Lower leg skin (tissue), 4 donors: ENCODE data around the gene FAM3A. TPM values are rescaled to one million over a fixed set of nuclear protein-coding genes. Genes with fewer than 3 reads are reported as not detected.
A peak's percentile ranks its signal among the peaks of the same experiment; 100 is the strongest.

Experiments
- DNase-seq, 2 donors: peaks; one replicate each; pipeline ENCODE4 v3.0.0-alpha.2; 2019; ENCODE audit warnings: low spot score in 2 of 2
- H3K4me3 ChIP-seq: fragments of 200-600 bp; sonication (generic); 2 replicates; pipeline ENCODE4 v1.5.1; 2017; ENCODE audit warnings: mild to moderate bottlenecking, low read depth; ENCODE audit not compliant: poor library complexity, severe bottlenecking
- POLR2A ChIP-seq, 2 donors: fragments of 450-650 bp; IDR thresholded peaks; one replicate each; pipeline ENCODE4 v1.6.1; 2016 to 2017; ENCODE audit warnings: antibody characterized with exemption in 2 of 2, mild to moderate bottlenecking in 1 of 2, moderate library complexity in 1 of 2
- WGBS, 2 donors: methylation state at CpG; one replicate each; pipeline ENCODE4 v1.1.5; 2018; 5-methylcytosine and 5-hydroxymethylcytosine counted together
- intact Hi-C: fragments of 100-400 bp; cut with DNase I; formaldehyde crosslinking; loops from one replicate; pipeline ENCODE4 v1.15.0; 2023; ENCODE audit warnings: low total_unique reads
- total RNA-seq, 4 donors: library from RNA; depleted of rRNA; stranded (reverse); fragments of >200 nt; gene quantifications; one replicate each; pipeline ENCODE4 v1.1.0, GENCODE V29; 2016
- TF ChIP-seq, protein P1 (sequence below), 3 donors: fragments of 450-650 bp; IDR thresholded peaks; one replicate each; pipeline ENCODE4 v1.5.1; 2016; ENCODE audit warnings: antibody characterized with exemption in 3 of 3, mild to moderate bottlenecking in 3 of 3, moderate library complexity in 2 of 3

The FAM3A gene
- total RNA-seq, 4 donors from 2014 or later: 42.5 to 61.7 (median 47.2) TPM

DNA sequence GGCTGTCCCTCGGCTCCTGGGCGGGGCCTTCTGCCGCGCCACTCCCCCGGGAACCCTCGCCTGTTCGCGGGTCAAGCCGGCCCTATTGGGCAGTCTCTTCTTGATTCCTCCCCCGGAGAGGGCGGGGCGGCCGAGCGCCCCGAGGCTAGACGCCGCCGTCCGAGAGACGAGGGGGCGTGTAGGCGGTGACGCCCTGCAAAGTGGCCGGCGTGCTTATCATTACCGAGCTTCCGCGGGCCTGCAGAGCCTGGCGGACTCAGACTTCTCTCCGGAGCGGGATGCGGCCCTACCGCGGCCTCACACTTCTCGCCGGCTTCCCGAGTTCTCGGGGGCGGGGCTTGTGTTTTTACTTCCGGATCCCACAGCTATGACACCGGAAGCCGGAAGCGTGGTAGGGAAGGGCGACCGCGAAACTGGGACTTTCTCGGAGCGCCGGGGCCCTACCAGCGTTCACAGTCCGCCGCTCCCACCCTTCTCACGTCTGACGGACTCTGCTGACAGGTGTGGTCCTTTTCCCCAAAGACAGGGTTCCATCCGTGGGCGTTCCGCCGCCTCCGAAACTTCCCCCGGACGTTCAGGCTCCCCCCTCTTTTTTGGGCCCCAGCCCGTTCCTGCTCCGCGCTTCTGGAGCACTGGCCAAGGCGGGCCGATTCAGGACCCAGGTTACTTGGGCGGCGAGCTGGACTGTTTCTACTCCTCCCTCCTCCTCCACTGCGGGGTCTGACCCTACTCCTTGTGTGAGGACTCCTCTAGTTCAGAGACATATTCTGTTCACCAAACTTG lies 31.4 kb upstream of the FAM3A start, which contains the start of gene IKBKG:
TSS of gene IKBKG (plus strand) at position 376 of the 783 bp plus-strand sequence. CDS start 4,383 bp downstream, outside the sequence.
- intact Hi-C loops: no loop called here
- DNase-seq: peak; percentile 85 to 97
- WGBS, 2 donors: 0 to 54% methylated on average over 10 to 55 of the region's 69 CpGs
- peak within 1 kb of the TSS; percentile 36 for H3K4me3 ChIP-seq
- no peak for TF ChIP-seq POLR2A (IDR thresholded peaks at IDR 0.05)
- TF ChIP-seq, protein P1, sequence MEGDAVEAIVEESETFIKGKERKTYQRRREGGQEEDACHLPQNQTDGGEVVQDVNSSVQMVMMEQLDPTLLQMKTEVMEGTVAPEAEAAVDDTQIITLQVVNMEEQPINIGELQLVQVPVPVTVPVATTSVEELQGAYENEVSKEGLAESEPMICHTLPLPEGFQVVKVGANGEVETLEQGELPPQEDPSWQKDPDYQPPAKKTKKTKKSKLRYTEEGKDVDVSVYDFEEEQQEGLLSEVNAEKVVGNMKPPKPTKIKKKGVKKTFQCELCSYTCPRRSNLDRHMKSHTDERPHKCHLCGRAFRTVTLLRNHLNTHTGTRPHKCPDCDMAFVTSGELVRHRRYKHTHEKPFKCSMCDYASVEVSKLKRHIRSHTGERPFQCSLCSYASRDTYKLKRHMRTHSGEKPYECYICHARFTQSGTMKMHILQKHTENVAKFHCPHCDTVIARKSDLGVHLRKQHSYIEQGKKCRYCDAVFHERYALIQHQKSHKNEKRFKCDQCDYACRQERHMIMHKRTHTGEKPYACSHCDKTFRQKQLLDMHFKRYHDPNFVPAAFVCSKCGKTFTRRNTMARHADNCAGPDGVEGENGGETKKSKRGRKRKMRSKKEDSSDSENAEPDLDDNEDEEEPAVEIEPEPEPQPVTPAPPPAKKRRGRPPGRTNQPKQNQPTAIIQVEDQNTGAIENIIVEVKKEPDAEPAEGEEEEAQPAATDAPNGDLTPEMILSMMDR (IDR thresholded peaks at IDR 0.05): no peak

DNA sequence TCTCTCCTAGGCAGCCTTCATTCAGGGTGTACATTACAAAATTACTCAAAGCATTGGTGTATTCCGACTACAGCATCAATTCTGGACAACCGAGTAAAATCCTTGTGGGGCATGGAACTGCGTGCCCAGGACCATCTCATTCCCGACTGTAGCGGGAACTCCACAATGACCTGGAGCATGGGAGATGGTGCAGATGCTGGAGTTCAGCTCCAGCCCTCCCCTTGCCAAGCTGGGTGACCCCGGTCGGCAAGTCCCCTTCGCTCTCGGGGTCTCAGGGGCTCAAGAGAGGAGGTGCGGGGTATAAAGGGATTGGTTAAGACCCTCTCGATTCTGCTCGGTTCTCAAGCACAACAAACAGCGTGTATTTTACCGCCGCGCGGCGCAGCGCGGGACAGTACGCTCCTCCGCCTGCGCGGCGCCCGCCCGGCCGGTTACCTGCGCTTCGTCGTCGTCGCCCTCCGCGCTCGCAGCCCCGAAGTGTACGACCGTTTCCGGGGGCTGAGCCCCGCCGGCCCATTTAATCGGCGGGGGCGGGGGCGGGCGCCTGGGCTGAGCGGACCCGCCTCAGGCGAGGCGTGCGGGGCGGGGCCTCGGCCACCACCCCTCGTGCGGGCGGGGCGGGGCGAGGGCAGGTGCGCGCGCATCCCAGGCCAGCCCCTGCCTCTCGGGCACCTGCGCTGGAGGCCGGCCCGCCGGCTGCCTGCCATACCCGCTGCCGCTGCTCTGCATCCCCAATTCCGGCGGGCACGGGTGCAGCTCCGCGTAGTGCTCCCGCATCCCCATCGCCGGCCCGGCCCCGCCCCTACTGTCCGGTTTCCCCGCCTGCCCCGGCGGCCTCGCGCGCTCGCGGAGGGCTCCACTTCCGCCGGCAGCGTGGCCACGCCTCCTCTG lies 30.6 kb upstream of the FAM3A start, which contains the start of gene G6PD:
TSS of gene G6PD (minus strand) at position 493 of the 891 bp plus-strand sequence. CDS start 691 bp downstream, outside the sequence.
- 0 to 57% methylated on average over 3 to 73 of the region's 92 CpGs for WGBS, 2 donors
- intact Hi-C loops: no loop called here
- H3K4me3 ChIP-seq: peak within 1 kb of the TSS; percentile 36
- no peak for DNase-seq
- TF ChIP-seq POLR2A (IDR thresholded peaks at IDR 0.05): no peak
- TF ChIP-seq, protein P1 (IDR thresholded peaks at IDR 0.05): no peak

DNA sequence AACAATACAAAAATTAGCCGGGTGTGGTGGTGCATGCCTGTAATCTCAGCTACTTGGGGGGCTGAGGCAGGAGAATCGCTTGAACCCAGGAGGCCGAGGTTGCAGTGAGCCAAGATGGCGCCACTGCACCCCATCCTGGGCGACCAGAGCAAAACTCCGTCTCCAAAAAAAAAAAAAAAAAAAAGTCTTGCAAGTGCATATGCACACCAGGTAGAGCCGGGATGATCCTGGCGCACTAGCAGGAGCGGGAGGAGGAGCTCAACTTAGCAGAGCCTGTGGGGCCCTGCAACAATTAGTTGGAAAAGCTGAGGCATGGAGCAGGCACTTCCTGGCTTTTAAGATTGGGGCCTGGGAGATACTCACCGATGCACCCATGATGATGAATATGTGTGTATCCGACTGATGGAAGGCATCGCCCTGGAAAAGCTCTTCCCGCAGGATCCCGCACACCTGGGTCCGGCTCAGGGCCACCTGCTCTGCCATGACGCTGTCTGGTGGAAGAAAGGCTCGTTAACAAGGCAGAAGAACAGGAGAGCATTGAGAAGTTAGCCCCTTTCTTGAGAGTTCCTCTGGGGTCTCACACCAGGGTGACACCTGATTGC lies 29.7 kb upstream of the FAM3A start:
- 86 to 87% methylated on average over 7 to 17 of the region's 17 CpGs for WGBS, 2 donors
- intact Hi-C loops: no loop called here
- TF ChIP-seq, protein P1 (IDR thresholded peaks at IDR 0.05): no peak
- TF ChIP-seq POLR2A (IDR thresholded peaks at IDR 0.05): no peak
- no peak overlapping the region for H3K4me3 ChIP-seq
- DNase-seq: no peak

DNA sequence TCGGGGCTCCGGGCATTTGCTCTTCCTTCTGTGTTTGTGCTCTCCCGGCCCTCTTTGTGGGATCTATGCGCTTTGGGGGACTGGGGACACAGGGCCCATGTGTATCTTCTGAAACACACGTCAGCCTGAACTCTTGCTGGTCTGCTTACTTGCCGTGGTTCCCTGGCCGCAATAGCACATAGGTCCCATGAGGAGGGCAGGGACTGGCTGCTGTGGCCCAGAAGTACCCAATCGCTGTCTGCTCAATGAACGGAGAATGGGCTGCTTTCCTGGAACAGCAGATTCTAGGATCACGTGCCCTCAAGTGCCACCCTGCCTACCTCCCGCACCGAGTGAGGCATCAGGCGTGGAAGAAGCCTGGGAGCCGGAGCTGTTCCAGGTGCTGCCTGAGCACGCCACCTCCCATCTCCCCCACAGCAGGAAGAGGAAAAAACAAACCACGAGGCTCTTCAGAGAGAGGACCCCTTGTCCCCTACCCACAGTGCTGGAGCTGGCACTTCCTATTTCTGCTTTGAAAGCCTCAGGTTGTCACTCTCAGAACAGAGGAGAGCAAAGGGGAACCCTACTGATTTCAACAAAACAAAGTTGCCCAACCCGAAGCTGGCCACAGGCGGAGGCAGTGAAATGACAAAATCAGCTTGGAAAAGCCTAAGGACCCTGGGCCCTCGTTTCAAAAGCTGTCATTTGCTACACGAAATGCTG lies 26.8 kb upstream of the FAM3A start:
- no peak overlapping the region for H3K4me3 ChIP-seq
- WGBS, 2 donors: 46 to 67% methylated on average over 18 to 20 of the region's 20 CpGs
- DNase-seq: no peak
- TF ChIP-seq, protein P1 (IDR thresholded peaks at IDR 0.05): no peak
- TF ChIP-seq POLR2A (IDR thresholded peaks at IDR 0.05): no peak
- intact Hi-C loops: no loop called here
